WERI-Rb-1 (cell line): ENCODE results near the gene SLC39A2.

Source experiments
- DNase-seq: peaks from one replicate; pipeline ENCODE4 v3.0.0-alpha.2; 2020
- H3K27ac ChIP-seq: fragments of 250-450 bp; sonication (Bioruptor Pico); 2 replicates; pipeline ENCODE4 v1.5.1; 2020; ENCODE audit warnings: mild to moderate bottlenecking, moderate library complexity
- H3K27me3 ChIP-seq: fragments of 250-450 bp; sonication (Bioruptor Pico); 2 replicates; pipeline ENCODE4 v1.5.1; 2021; ENCODE audit warnings: mild to moderate bottlenecking, low read depth, moderate library complexity; ENCODE audit not compliant: insufficient read depth, severe bottlenecking
- H3K36me3 ChIP-seq: fragments of 250-450 bp; sonication (Bioruptor Pico); 2 replicates; pipeline ENCODE4 v1.5.1; 2020; ENCODE audit warnings: mild to moderate bottlenecking, moderate library complexity
- H3K4me3 ChIP-seq: 2 replicates; pipeline ENCODE4 v1.5.1; 2011; ENCODE audit warnings: low read depth, mild to moderate bottlenecking, control low read depth, low read length
- H3K9me3 ChIP-seq: fragments of 250-450 bp; sonication (Bioruptor Pico); 2 replicates; pipeline ENCODE4 v1.5.1; 2021; ENCODE audit warnings: mild to moderate bottlenecking, moderate library complexity; ENCODE audit not compliant: severe bottlenecking
- TF ChIP-seq, protein P1 (sequence below): IDR thresholded peaks from 2 replicates; pipeline ENCODE4 v1.5.1; 2011; ENCODE audit warnings: low read depth, mild to moderate bottlenecking, control low read depth, inconsistent platforms, low read length

Gene SLC39A2

DNA sequence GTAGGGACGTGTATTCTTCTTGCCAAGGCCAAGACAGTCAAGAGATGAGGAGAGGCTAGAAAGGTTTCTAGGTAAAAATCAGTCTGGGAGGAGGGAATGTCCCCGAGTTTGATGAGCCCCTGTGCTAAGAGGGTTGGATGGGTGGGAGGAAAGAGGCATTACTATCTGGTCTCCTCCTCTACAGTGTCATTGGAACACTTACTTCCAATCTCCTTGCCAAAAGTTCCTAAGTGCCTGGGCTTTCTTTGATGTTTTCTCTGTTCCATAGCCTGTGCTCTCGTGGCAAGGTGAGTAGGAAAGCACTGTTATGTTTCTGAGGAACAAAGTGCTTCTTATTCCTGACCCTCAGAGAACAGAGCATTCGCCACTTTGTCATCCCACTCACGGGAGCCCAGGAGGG, 35.6 kb downstream of the SLC39A2 start, which contains the start of gene RNASE13:
TSS of gene RNASE13 (minus strand) at position 101 of the 400 bp plus-strand sequence. CDS start 519 bp downstream, outside the sequence.
- no peaks in the 10 kb centered on the region for H3K9me3 ChIP-seq
- no peaks in the 10 kb centered on the region for H3K27me3 ChIP-seq
- no peak for DNase-seq
- no peak within 1 kb of the TSS for H3K27ac ChIP-seq
- TF ChIP-seq, protein P1, sequence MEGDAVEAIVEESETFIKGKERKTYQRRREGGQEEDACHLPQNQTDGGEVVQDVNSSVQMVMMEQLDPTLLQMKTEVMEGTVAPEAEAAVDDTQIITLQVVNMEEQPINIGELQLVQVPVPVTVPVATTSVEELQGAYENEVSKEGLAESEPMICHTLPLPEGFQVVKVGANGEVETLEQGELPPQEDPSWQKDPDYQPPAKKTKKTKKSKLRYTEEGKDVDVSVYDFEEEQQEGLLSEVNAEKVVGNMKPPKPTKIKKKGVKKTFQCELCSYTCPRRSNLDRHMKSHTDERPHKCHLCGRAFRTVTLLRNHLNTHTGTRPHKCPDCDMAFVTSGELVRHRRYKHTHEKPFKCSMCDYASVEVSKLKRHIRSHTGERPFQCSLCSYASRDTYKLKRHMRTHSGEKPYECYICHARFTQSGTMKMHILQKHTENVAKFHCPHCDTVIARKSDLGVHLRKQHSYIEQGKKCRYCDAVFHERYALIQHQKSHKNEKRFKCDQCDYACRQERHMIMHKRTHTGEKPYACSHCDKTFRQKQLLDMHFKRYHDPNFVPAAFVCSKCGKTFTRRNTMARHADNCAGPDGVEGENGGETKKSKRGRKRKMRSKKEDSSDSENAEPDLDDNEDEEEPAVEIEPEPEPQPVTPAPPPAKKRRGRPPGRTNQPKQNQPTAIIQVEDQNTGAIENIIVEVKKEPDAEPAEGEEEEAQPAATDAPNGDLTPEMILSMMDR = no peak
- no peak within 1 kb of the TSS for H3K4me3 ChIP-seq
- H3K36me3 ChIP-seq = no peaks in the 10 kb centered on the region

DNA sequence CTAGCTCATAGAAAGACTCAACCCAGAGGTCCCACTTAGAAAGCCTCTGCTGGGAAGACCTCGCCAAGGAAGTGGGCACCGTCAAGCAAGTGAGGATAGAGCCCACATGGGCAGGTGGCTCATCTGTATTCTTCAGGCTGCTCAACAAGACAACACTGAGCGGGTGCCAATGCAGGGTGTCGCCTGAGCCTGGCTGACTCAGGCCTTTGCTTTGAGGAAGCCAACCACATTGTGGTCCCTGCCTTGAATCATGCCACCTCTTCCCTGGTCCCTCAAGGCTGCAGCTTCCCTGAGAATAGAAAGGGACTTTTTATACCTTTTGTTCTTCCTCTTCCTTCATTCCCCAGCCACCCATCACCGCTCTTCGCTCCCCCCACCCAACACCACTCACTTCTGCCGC, 37.7 kb downstream of the SLC39A2 start:
- H3K36me3 ChIP-seq = no peaks in the 10 kb centered on the region
- no peak overlapping the region for H3K27ac ChIP-seq
- TF ChIP-seq, protein P1 = no peak
- H3K27me3 ChIP-seq = no peaks in the 10 kb centered on the region
- no peaks in the 10 kb centered on the region for H3K9me3 ChIP-seq
- no peak for DNase-seq
- no peak overlapping the region for H3K4me3 ChIP-seq

DNA sequence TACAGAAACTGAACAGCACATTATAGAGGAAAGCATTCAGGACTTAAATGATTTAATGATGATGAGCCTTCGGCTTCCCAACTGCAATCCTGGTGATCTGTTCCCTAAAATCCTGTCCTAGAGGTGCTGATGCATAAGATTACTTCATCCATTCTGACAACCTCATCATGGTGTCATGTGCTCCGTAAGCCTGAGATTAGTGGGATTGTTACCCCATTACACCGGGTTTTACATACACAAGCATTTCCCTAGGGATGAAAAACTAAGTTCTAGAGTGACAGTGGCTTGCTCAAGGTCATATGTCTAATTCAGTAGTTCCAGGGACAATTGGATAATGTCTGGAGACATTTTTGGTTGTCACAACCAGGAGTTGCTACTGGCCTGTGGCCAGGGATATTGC, 38.1 kb downstream of the SLC39A2 start:
- no peaks in the 10 kb centered on the region for H3K27me3 ChIP-seq
- H3K27ac ChIP-seq = no peak overlapping the region
- no peak overlapping the region for H3K4me3 ChIP-seq
- TF ChIP-seq, protein P1 = no peak
- no peaks in the 10 kb centered on the region for H3K36me3 ChIP-seq
- DNase-seq = peak; percentile 37
- H3K9me3 ChIP-seq = no peaks in the 10 kb centered on the region

DNA sequence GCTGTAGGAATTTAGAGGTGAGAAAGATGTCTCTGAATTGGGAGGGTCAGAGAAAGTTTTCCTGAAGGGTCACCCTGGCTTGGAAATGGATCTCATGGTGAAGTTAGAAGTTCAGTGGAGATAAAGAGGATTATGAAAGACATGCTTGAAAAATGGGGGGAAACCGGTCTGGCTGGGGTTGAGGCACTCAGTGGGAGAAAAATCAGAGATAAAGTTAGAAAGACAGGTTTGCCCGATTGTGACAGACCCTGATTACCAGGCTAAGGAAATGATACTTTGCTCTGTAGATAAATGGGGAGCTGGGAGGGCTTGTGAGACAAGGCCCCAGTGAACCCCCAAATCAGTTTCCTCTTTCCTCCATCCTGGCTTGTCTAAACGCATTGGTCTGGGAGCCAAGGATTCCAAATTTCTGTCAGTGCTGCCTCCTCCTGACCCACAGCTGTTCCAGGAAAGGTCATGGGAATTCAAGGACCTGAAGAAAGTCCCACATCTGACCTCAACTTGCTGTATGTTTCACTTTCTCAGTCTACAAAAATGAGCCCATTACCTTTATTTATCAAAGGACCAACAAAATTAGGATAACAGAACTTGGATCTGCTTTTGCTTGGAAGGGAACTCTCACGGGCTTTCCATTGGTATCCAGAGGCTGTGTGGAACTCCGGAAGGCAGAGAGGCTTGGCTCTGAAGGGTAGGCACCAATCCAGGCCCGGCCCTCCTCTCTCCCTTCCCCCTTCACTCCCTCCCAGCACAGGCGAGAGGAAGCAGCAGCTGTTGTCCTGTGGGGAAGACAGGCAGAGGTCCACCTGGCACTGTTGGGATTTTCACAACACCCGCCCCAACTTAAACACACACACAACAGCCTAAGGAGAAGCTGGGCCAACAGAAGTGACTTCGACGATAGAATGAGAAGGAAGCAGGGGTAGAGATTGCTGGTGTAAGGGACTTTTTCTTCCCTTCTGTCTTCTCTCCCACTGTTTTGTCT, 39.6 kb downstream of the SLC39A2 start:
- TF ChIP-seq, protein P1 = no peak
- Histone ChIP-seq H3K27ac (peak overlapping the region; percentile 51), H3K4me3 (no peak overlapping the region), H3K9me3 (no peaks in the 10 kb centered on the region), H3K36me3 (no peaks in the 10 kb centered on the region), H3K27me3 (no peaks in the 10 kb centered on the region)
- DNase-seq = peak; percentile 89

DNA sequence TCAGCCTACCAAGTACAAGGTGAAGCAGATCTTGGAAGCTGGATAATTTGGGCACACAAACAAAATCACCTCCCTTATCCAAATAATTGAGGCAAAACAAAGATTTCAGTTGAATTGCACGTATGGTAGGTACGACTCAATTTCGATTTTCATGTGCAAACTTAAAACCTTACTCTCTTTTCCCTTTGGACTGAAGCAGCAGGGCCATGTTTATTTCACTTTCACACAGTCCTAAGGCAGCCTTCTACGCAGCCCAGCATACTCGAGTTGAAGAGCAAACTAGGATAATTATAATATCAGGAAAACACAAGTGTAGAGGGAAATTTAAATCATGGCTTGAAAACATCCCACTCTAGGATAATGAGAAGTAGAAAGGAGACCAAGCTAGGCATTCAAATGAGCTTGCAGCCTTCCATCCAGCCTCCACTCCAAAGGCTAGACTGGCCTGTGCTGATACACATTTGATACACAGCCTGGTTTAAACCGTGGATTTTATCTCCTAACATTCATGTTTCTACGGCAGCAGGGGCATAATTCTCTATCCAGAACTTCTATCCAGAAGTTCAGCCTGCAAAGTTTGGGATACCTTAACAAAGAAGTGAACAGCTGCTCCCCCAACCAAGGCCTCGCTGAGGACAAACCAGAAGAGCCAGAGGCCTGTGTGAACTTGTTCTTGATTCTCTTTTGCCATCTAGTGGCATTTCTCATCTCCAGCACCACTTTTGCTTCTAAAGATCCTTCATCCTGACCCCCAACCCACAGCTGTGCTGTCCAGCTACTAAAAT, 40.7 kb downstream of the SLC39A2 start:
- Histone ChIP-seq H3K36me3 (no peaks in the 10 kb centered on the region), H3K27ac (peak overlapping the region; percentile 51)
- DNase-seq = peak; percentile 63

More for the DNA sequence above, 40.7 kb downstream of the SLC39A2 start:
- Histone ChIP-seq H3K4me3 (no peak overlapping the region), H3K27me3 (no peaks in the 10 kb centered on the region), H3K9me3 (no peaks in the 10 kb centered on the region)
- TF ChIP-seq, protein P1 = peak; percentile 67
